AG09309 (cell line): ENCODE data around the gene SBSN.

Experiments used
- DNase-seq: peaks from one replicate; pipeline ENCODE4 v3.0.0-alpha.2; 2010; ENCODE audit warnings: low read depth
- H3K4me3 ChIP-seq: 2 replicates; pipeline ENCODE4 v1.5.1; 2011; ENCODE audit warnings: mild to moderate bottlenecking, low read depth, low read length, moderate library complexity; ENCODE audit not compliant: control insufficient read depth
- TF ChIP-seq, protein P1 (sequence below): IDR thresholded peaks from 2 replicates; pipeline ENCODE4 v1.5.1; 2011; ENCODE audit warnings: mild to moderate bottlenecking, low read depth, low read length, inconsistent platforms; ENCODE audit not compliant: insufficient read depth, control insufficient read depth; ENCODE audit errors: missing control alignments

SBSN gene

DNA sequence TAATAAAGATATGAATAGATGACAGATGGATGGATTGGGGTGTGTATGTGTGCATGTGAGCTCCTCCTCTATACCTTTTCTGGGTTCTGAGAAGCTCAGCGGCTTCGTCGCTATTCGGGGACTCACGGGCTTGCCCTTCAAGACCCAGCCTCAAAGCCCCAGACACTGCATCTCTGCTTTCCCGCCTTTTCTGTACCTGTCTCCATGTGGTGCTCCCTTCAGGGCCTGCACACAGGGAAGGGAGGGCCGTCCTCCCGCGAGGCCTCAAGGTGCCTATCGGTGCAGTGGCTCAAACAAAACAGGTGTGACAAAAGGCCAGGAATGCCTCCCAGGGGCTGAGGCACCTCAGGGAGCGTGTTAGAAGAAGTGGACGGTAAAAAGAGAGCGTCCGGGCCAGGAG is 54.0 kb downstream of the SBSN start:
- no peak overlapping the region for H3K4me3 ChIP-seq
- DNase-seq = no peak
- TF ChIP-seq, protein P1, sequence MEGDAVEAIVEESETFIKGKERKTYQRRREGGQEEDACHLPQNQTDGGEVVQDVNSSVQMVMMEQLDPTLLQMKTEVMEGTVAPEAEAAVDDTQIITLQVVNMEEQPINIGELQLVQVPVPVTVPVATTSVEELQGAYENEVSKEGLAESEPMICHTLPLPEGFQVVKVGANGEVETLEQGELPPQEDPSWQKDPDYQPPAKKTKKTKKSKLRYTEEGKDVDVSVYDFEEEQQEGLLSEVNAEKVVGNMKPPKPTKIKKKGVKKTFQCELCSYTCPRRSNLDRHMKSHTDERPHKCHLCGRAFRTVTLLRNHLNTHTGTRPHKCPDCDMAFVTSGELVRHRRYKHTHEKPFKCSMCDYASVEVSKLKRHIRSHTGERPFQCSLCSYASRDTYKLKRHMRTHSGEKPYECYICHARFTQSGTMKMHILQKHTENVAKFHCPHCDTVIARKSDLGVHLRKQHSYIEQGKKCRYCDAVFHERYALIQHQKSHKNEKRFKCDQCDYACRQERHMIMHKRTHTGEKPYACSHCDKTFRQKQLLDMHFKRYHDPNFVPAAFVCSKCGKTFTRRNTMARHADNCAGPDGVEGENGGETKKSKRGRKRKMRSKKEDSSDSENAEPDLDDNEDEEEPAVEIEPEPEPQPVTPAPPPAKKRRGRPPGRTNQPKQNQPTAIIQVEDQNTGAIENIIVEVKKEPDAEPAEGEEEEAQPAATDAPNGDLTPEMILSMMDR = no peak
